Measurements from ENCODE around the gene HEATR9. TPM values are rescaled to one million over a fixed set of nuclear protein-coding genes. Genes with fewer than 3 reads are reported as not detected.

HEATR9 gene
- total RNA-seq, 1 experiment from 2014 or later, result not detected

GRCh38 chr17:35808962-35809854, 59.5 kb downstream of the HEATR9 start, which contains the start of gene TAF15 (continued):
- TF ChIP-seq PRDM15 (CRISPR knock-in tag; IDR thresholded peaks at IDR 0.05), result no peak
- TF ChIP-seq NR3C1 (CRISPR knock-in tag; conservative IDR thresholded peaks at IDR 0.05; ENCODE audit: low read depth), result no peak
- no peak for TF ChIP-seq GRHL2 (CRISPR knock-in tag; IDR thresholded peaks at IDR 0.05; ENCODE audit: insufficient replicate concordance, severe bottlenecking)
- TF ChIP-seq, protein P1, sequence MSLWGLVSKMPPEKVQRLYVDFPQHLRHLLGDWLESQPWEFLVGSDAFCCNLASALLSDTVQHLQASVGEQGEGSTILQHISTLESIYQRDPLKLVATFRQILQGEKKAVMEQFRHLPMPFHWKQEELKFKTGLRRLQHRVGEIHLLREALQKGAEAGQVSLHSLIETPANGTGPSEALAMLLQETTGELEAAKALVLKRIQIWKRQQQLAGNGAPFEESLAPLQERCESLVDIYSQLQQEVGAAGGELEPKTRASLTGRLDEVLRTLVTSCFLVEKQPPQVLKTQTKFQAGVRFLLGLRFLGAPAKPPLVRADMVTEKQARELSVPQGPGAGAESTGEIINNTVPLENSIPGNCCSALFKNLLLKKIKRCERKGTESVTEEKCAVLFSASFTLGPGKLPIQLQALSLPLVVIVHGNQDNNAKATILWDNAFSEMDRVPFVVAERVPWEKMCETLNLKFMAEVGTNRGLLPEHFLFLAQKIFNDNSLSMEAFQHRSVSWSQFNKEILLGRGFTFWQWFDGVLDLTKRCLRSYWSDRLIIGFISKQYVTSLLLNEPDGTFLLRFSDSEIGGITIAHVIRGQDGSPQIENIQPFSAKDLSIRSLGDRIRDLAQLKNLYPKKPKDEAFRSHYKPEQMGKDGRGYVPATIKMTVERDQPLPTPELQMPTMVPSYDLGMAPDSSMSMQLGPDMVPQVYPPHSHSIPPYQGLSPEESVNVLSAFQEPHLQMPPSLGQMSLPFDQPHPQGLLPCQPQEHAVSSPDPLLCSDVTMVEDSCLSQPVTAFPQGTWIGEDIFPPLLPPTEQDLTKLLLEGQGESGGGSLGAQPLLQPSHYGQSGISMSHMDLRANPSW (CRISPR knock-in tag; conservative IDR thresholded peaks at IDR 0.05; ENCODE audit: low read depth), result no peak
- TF ChIP-seq ZNF396 (CRISPR knock-in tag; IDR thresholded peaks at IDR 0.05; ENCODE audit: borderline replicate concordance), result no peak
- TF ChIP-seq IRF1 (CRISPR knock-in tag; IDR thresholded peaks at IDR 0.05), result peak; percentile 21; the same call in 1 of the 2 replicates
- no peak for TF ChIP-seq AFF4 (CRISPR knock-in tag; IDR thresholded peaks at IDR 0.05; ENCODE audit: borderline replicate concordance)
- TF ChIP-seq ZNF532 (CRISPR knock-in tag; IDR thresholded peaks at IDR 0.05; ENCODE audit: borderline replicate concordance), result no peak
- TF ChIP-seq, protein P2, sequence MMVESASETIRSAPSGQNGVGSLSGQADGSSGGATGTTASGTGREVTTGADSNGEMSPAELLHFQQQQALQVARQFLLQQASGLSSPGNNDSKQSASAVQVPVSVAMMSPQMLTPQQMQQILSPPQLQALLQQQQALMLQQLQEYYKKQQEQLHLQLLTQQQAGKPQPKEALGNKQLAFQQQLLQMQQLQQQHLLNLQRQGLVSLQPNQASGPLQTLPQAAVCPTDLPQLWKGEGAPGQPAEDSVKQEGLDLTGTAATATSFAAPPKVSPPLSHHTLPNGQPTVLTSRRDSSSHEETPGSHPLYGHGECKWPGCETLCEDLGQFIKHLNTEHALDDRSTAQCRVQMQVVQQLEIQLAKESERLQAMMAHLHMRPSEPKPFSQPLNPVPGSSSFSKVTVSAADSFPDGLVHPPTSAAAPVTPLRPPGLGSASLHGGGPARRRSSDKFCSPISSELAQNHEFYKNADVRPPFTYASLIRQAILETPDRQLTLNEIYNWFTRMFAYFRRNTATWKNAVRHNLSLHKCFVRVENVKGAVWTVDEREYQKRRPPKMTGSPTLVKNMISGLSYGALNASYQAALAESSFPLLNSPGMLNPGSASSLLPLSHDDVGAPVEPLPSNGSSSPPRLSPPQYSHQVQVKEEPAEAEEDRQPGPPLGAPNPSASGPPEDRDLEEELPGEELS (CRISPR knock-in tag; IDR thresholded peaks at IDR 0.05), result peak; percentile 76; the same call in 1 of the 2 replicates
- no peak; the same call in none of the 2 replicates for TF ChIP-seq GABPB1 (CRISPR knock-in tag; IDR thresholded peaks at IDR 0.05)
- TF ChIP-seq MLX (CRISPR knock-in tag; IDR thresholded peaks at IDR 0.05), result no peak
- TF ChIP-seq ZNF232 (CRISPR knock-in tag; IDR thresholded peaks at IDR 0.05), result 0 out of 2 replicates have a peak, but pooled peaks have one; percentile 44
- no peak for TF ChIP-seq EMX1 (CRISPR knock-in tag; IDR thresholded peaks at IDR 0.05)
- no peak for TF ChIP-seq NR1H2 (CRISPR knock-in tag; IDR thresholded peaks at IDR 0.05)
- no peak for TF ChIP-seq GTF2I (CRISPR knock-in tag; conservative IDR thresholded peaks at IDR 0.05)
- peak; percentile 87; the same call in 1 of the 2 replicates for TF ChIP-seq NFE2L1 (CRISPR knock-in tag; IDR thresholded peaks at IDR 0.05)
- TF ChIP-seq MYBL2 (CRISPR knock-in tag; IDR thresholded peaks at IDR 0.05), result peak; percentile 83; the same call in 1 of the 2 replicates
- no peak for TF ChIP-seq ZNF121 (CRISPR knock-in tag; IDR thresholded peaks at IDR 0.05)
- peak; percentile 48; the same call in 1 of the 2 replicates for TF ChIP-seq ESRRA (CRISPR knock-in tag; IDR thresholded peaks at IDR 0.05; ENCODE audit: borderline replicate concordance)

Measured in WTC11 (cell line).